ENCODE data around the gene IPO4. TPM values are rescaled to one million over a fixed set of nuclear protein-coding genes. Genes with fewer than 3 reads are reported as not detected.

IPO4 gene
- total and polyA plus RNA-seq, 9 of the 15 experiments (the other 6 are each of a cell fraction or from before 2014, with no cell fraction given), result 7.3 to 122 (median 31.8) TPM

DNA sequence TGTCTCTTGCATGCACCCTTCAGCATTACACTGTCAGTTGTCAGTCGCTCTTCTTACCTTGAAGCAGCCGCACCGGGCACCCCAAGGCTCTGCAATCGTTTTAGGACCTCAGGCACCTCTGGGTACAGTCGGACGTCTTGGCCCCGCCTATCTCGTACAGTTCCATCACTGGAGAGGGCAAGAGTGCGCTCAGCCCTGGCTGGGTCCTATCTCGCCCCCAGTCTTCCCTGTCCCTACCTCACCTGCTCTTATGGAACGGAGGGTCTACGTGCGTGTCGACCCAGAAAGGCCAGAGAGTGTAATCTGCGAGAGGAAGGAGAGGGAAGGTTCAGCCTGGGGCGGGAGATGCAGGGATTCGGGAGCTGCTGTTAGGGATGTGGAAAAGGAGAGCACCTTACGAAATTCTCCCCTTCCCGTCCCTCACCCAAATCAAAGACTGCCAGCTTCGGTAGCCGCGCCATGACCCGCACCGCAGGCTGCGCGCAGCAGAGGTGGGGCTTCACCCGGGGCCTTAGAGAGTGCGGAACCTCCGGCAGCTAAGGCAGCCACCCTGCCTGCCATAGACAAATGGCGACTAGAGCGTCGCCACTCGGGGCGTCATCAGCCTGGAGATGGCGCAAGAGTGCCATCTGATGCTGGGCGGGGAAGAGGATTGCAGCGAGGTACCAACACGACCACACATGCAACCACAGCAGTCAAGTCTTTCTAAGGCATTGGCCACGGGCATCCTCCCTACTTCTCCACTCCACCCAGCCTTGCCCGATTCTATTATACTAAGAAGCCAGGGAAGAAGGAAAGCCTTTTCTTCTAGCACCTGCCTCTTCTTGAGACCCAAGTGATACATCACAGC is 27.1 kb upstream of the IPO4 start, which contains the start of gene MDP1 (continued):
- TF ChIP-seq, protein P1, sequence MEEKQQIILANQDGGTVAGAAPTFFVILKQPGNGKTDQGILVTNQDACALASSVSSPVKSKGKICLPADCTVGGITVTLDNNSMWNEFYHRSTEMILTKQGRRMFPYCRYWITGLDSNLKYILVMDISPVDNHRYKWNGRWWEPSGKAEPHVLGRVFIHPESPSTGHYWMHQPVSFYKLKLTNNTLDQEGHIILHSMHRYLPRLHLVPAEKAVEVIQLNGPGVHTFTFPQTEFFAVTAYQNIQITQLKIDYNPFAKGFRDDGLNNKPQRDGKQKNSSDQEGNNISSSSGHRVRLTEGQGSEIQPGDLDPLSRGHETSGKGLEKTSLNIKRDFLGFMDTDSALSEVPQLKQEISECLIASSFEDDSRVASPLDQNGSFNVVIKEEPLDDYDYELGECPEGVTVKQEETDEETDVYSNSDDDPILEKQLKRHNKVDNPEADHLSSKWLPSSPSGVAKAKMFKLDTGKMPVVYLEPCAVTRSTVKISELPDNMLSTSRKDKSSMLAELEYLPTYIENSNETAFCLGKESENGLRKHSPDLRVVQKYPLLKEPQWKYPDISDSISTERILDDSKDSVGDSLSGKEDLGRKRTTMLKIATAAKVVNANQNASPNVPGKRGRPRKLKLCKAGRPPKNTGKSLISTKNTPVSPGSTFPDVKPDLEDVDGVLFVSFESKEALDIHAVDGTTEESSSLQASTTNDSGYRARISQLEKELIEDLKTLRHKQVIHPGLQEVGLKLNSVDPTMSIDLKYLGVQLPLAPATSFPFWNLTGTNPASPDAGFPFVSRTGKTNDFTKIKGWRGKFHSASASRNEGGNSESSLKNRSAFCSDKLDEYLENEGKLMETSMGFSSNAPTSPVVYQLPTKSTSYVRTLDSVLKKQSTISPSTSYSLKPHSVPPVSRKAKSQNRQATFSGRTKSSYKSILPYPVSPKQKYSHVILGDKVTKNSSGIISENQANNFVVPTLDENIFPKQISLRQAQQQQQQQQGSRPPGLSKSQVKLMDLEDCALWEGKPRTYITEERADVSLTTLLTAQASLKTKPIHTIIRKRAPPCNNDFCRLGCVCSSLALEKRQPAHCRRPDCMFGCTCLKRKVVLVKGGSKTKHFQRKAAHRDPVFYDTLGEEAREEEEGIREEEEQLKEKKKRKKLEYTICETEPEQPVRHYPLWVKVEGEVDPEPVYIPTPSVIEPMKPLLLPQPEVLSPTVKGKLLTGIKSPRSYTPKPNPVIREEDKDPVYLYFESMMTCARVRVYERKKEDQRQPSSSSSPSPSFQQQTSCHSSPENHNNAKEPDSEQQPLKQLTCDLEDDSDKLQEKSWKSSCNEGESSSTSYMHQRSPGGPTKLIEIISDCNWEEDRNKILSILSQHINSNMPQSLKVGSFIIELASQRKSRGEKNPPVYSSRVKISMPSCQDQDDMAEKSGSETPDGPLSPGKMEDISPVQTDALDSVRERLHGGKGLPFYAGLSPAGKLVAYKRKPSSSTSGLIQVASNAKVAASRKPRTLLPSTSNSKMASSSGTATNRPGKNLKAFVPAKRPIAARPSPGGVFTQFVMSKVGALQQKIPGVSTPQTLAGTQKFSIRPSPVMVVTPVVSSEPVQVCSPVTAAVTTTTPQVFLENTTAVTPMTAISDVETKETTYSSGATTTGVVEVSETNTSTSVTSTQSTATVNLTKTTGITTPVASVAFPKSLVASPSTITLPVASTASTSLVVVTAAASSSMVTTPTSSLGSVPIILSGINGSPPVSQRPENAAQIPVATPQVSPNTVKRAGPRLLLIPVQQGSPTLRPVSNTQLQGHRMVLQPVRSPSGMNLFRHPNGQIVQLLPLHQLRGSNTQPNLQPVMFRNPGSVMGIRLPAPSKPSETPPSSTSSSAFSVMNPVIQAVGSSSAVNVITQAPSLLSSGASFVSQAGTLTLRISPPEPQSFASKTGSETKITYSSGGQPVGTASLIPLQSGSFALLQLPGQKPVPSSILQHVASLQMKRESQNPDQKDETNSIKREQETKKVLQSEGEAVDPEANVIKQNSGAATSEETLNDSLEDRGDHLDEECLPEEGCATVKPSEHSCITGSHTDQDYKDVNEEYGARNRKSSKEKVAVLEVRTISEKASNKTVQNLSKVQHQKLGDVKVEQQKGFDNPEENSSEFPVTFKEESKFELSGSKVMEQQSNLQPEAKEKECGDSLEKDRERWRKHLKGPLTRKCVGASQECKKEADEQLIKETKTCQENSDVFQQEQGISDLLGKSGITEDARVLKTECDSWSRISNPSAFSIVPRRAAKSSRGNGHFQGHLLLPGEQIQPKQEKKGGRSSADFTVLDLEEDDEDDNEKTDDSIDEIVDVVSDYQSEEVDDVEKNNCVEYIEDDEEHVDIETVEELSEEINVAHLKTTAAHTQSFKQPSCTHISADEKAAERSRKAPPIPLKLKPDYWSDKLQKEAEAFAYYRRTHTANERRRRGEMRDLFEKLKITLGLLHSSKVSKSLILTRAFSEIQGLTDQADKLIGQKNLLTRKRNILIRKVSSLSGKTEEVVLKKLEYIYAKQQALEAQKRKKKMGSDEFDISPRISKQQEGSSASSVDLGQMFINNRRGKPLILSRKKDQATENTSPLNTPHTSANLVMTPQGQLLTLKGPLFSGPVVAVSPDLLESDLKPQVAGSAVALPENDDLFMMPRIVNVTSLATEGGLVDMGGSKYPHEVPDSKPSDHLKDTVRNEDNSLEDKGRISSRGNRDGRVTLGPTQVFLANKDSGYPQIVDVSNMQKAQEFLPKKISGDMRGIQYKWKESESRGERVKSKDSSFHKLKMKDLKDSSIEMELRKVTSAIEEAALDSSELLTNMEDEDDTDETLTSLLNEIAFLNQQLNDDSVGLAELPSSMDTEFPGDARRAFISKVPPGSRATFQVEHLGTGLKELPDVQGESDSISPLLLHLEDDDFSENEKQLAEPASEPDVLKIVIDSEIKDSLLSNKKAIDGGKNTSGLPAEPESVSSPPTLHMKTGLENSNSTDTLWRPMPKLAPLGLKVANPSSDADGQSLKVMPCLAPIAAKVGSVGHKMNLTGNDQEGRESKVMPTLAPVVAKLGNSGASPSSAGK (IDR thresholded peaks at IDR 0.05), result no peak
- peak; percentile 49 for TF ChIP-seq RBBP5 (IDR thresholded peaks at IDR 0.05; ENCODE audit: borderline replicate concordance, insufficient read depth, low read length, poor library complexity, severe bottlenecking)
- TF ChIP-seq TCF7 (IDR thresholded peaks at IDR 0.05; ENCODE audit: borderline replicate concordance), result no peak
- TF ChIP-seq TBP (optimal IDR thresholded peaks at IDR 0.05; ENCODE audit: low read depth, low read length), result peak; percentile 59
- TF ChIP-seq HOXB6 (CRISPR knock-in tag; IDR thresholded peaks at IDR 0.05; ENCODE audit: borderline replicate concordance), result no peak
- TF ChIP-seq ZNF140 (CRISPR knock-in tag; IDR thresholded peaks at IDR 0.05), result no peak
- 0 out of 4 replicates have a peak, but pooled peaks of 1 of the 2 experiments have one; percentile 8 for TF ChIP-seq SIX5 (IDR thresholded peaks at IDR 0.05; ENCODE audit: borderline replicate concordance in 1 of 2, insufficient read depth in 1 of 2, low read depth in 1 of 2, low read length in 2 of 2)
- TF ChIP-seq ELF2 (CRISPR knock-in tag; IDR thresholded peaks at IDR 0.05), result no peak
- TF ChIP-seq XRCC3 (IDR thresholded peaks at IDR 0.05), result no peak
- TF ChIP-seq, protein P2, sequence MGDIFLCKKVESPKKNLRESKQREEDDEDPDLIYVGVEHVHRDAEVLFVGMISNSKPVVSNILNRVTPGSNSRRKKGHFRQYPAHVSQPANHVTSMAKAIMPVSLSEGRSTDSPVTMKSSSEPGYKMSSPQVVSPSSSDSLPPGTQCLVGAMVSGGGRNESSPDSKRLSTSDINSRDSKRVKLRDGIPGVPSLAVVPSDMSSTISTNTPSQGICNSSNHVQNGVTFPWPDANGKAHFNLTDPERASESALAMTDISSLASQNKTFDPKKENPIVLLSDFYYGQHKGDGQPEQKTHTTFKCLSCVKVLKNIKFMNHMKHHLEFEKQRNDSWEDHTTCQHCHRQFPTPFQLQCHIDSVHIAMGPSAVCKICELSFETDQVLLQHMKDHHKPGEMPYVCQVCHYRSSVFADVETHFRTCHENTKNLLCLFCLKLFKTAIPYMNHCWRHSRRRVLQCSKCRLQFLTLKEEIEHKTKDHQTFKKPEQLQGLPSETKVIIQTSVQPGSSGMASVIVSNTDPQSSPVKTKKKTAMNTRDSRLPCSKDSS (IDR thresholded peaks at IDR 0.05; ENCODE audit: low read depth, partially characterized antibody), result no peak
- peak; percentile 88 for TF ChIP-seq CREB1 (IDR thresholded peaks at IDR 0.05)
- TF ChIP-seq CREB1 (CRISPR knock-in tag; IDR thresholded peaks at IDR 0.05), result peak; percentile 93
- TF ChIP-seq ZNF717 (CRISPR knock-in tag; IDR thresholded peaks at IDR 0.05), result no peak
- peak; percentile 58 for TF ChIP-seq RBM22 (IDR thresholded peaks at IDR 0.05; ENCODE audit: low read depth, low read length, poor library complexity, severe bottlenecking)
